T47D (cell line): Measurements from ENCODE around the gene C1orf146.

Experiments
- DNase-seq, 2 experiments: peaks; one replicate each; pipeline versions ENCODE4 v3.0.0 to v3.0.0-alpha.2; 2011 to 2012; ENCODE audit warnings: low read depth in 1 of 2, low spot score in 1 of 2
- JUND ChIP-seq: IDR thresholded peaks from 2 replicates; pipeline ENCODE4 v1.6.1; 2012; ENCODE audit warnings: low read depth
- in situ Hi-C: cut with HindIII; loops from 2 replicates; pipeline ENCODE4 v1.10.0; 2016; ENCODE audit warnings: low sequenced_read_pairs, low pct_unique_long_range_greater_than_20kb

C1orf146 gene

GRCh38 chr1:92217721-92218120 lies at the start of gene C1orf146:
Gene C1orf146, plus strand, starts transcription at chr1:92217915. Its CDS starts 13,506 bp downstream, at chr1:92231421.
- DNase-seq: no peak
- TF ChIP-seq JUND: no peak
- in situ Hi-C loops: no loop called here

DNA sequence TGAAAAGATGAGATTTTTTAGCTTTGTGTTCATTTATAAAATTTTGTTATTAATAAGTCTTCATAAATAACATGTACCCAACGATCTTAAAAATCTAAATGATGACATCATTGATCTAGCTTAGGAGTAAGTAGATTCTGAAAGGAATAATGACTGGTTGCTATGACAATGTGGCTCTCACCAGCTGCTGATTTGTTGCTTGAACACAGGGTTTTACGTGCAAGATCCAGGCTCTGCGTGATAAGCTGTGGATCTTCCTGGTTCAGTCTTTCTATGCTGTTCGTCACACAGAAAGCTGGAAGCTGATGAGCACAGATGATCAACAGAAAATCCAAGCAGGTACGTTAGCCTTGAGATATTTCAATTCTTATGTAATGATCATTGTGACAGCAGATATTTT lies 49.1 kb upstream of the C1orf146 start:
- in situ Hi-C loops: no loop called here
- no peak for DNase-seq
- no peak for TF ChIP-seq JUND

DNA sequence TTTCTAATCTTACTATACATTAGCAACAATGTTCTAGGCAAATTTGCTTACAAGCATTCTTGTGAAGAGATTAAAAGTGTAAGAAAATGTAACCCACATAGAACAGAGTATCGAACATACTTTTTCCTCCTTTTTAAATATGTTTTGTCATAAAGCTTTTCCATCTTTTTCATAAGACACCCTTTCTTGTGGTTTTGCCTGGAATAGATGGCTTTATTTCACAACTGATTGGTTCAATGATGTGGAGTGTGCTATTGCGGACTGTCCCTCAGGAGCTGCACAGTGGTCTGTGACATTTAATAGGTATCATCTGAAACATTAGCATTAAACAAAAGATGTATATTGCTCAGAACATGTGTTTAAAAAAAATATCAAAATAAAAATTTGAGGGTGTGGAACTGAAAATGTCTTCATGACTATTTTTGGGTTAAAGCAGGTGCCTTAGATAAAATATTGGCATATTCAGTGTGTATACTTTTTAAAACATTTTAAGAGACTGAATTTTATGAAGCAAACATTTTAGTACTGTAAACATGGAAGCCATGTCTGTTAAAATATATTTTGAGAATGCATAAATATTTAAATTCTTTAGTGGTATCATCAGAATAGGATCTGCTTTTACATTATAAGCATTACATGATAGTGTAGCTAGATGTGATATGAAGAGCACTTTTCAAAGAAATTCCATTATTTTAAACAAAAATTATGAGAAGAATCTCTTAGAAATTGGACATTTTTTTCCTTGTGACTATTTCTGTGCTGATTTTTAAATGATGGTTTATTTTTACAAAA lies 48.3 kb upstream of the C1orf146 start:
- in situ Hi-C loops: no loop called here
- DNase-seq: no peak
- no peak for TF ChIP-seq JUND

DNA sequence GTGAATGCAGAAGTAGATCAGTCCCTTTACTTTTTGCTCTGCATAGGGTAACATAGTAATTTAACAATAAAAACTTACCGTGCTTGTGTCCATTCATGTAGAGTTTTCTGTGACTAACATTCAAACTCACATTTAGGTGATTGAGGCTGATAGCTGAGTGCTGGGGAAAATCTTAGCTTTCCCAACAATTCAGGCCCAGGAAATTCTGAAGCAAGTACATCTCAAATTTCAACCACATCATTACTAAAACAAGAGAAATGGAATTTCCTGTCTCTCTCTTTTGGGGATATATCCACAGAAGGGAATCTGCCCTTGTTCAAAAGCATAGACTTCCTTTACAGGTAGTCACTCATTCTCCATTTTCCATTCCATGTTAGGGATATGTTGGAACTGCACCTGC lies 33.1 kb upstream of the C1orf146 start:
- no peak for TF ChIP-seq JUND
- in situ Hi-C loops: no loop called here
- no peak for DNase-seq

DNA sequence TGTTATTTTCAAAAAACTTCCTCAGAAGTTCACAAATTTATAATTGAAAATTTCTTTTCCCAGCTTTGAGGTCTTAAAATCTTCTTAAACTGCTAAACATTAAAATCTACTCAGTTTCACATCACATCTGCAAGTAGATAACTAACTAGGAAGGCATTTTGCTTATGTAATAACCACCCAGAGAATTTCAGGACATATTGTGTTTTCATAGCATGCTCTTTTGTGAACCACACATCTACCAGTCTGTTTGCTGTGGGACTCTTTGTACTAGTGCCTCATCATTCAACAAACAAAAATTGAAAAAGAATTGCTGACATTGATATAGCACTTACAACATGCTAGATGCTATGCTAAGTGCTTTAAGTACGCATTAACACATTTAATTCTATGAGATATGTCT lies 31.6 kb upstream of the C1orf146 start:
- in situ Hi-C loops: no loop called here
- TF ChIP-seq JUND: no peak
- DNase-seq: no peak

DNA sequence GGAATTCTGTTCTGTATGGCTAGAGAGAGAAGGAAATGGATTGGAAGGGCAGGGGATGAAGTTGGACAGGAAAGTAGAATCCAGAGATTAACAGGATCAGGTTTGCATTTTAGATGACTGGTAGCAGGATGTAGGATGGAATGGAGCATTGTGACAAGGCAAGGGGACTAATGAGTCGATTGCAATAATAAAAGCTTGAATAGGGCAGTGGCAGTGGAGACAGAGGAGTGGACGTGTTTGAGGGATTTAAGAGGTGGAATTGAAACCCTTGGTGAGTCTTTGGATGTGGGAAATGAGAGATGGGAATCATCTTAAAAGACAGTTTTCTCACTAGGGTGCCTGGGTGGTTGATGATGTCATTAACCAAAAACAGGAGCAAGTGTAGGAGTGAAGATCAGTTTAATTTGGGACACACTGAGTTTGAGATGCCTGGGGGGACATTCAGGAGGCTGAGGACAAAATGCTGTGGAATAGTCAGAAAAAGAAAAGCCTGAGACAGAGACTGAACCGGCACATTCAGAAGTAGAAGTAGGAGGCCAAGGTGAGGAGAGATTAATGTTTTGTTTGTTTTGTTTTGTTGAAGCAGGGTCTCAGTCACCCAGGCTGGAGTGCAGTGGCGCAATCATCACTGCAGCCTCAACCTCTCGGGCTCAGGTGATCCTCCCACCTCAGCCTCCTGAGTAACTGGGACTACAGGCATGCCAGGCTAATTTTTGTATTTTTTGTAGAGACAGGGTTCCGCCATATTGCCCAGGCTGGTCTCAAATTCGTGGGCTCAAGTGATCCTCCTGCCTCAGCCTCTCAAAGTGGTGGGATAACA lies 29.1 kb upstream of the C1orf146 start:
- no peak for DNase-seq
- TF ChIP-seq JUND: no peak
- in situ Hi-C loops: no loop called here

GRCh38 chr1:92191726-92192125 lies 26.0 kb upstream of the C1orf146 start:
- no peak for DNase-seq
- no peak for TF ChIP-seq JUND
- in situ Hi-C loops: no loop called here

- DNase-seq: no peak
- TF ChIP-seq JUND: no peak
- in situ Hi-C loops: no loop called here
Observed at GRCh38 chr1:92192246-92192645, 25.5 kb upstream of the C1orf146 start.

GRCh38 chr1:92194511-92194910 lies 23.2 kb upstream of the C1orf146 start:
- TF ChIP-seq JUND: no peak
- no peak for DNase-seq
- in situ Hi-C loops: no loop called here

DNA sequence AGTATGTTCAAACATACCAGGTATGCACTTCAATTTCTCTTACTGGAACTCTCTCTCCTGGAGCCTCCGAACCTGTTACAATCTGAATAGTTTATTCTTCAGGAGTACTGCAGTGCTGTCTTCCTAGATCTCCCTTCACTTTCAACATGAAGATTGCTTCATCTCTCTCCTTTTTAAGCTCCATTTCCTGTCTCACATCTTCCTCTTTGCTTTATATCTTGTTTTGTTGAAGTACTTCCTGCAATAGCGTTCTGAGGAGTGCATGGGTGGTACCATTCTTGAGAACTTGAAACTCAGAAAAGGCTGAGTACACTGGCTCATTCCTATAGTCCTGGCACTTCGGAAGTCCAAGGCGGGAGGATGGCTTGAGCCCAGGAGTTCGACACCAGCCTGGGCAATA lies 15.7 kb upstream of the C1orf146 start:
- no peak for TF ChIP-seq JUND
- no peak for DNase-seq
- in situ Hi-C loops: no loop called here

DNA sequence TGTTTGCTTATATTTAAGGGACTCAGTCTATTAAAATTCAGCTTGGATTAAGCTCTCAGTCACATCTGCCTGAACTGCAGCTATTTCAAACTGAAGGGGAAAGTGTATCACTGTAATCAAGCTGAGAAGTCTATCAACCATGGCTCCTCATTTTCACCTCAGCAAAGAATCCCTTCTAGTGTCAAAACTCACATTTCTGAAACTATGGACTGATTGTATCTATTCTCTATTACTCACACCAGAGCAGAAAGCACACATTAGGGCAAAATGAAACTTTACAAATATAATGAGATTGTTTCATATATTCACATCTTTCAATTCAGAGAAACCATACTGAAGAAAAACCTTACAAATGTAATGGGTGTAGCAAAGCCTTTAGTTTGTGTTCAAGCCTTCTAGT lies 14.6 kb upstream of the C1orf146 start:
- no peak for DNase-seq
- no peak for TF ChIP-seq JUND
- in situ Hi-C loops: no loop called here

DNA sequence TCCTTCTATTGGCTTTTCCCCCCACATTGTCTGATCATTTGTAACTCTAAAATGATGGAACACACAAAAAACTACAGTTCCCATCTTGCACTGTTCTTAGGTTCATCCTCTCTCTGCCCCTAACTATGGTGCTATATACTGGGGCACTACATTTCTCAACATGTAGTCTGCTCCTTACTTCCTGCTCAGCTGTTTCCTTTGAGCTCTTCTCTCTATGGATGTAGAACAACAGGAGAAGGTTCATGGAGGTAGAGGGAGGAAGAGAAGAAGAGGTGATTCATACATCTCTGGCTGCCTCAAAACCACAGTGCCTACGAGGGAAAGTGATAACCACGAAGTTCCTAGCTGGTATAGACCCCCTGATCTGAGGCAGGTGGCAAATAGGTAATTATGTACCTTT lies 7.0 kb upstream of the C1orf146 start:
- TF ChIP-seq JUND: no peak
- in situ Hi-C loops: no loop called here
- no peak for DNase-seq

GRCh38 chr1:92211166-92211565 lies 6.5 kb upstream of the C1orf146 start:
- no peak for DNase-seq
- in situ Hi-C loops: no loop called here
- TF ChIP-seq JUND: no peak
